H1 (cell line): Measurements from ENCODE around the gene INKA2.

Experiments used
- CBX8 ChIP-seq: fragments of 300-800, 300-1000 bp; sonication (generic); IDR thresholded peaks from 2 replicates; pipeline ENCODE4 v1.7.1; 2016; ENCODE audit warnings: low read depth, low read length, borderline replicate concordance
- CHD1 ChIP-seq: IDR thresholded peaks from 2 replicates; pipeline ENCODE4 v1.6.1; 2012; ENCODE audit warnings: low read depth, low read length, improper control_type of control experiment
- CHD2 ChIP-seq: IDR thresholded peaks from 2 replicates; pipeline ENCODE4 v1.6.1; 2012; ENCODE audit warnings: low read length, improper control_type of control experiment
- EZH2 ChIP-seq: fragments of 200-600 bp; sonication (generic); IDR thresholded peaks from 2 replicates; pipeline ENCODE4 v1.7.1; 2012; ENCODE audit warnings: low read depth, mild to moderate bottlenecking, moderate library complexity, low read length, inconsistent platforms; ENCODE audit not compliant: severe bottlenecking
- JUN ChIP-seq: IDR thresholded peaks from 2 replicates; pipeline ENCODE4 v1.6.1; 2011; ENCODE audit warnings: low read depth, mild to moderate bottlenecking, improper control_type of control experiment, low read length
- POLR2AphosphoS5 ChIP-seq: IDR thresholded peaks from 2 replicates; pipeline ENCODE4 v1.6.1; 2011; ENCODE audit warnings: low read depth, low read length
- RAD21 ChIP-seq, 2 experiments: IDR thresholded peaks in 1 of 2; conservative IDR thresholded peaks in 1 of 2; 2 replicates each; pipeline ENCODE4 v1.6.1; 2011; ENCODE audit warnings: low read depth in 2 of 2, low read length in 2 of 2, improper control_type of control experiment in 1 of 2, inconsistent platforms in 1 of 2, mild to moderate bottlenecking in 1 of 2, moderate library complexity in 1 of 2
- RFX5 ChIP-seq: IDR thresholded peaks from 2 replicates; pipeline ENCODE4 v1.6.1; 2011; ENCODE audit warnings: low read depth, low read length, improper control_type of control experiment, borderline replicate concordance
- RNF2 ChIP-seq: fragments of 200-900, 300-1000 bp; sonication (generic); IDR thresholded peaks from 2 replicates; pipeline ENCODE4 v1.7.1; 2016; ENCODE audit warnings: borderline replicate concordance, low read depth, mild to moderate bottlenecking, antibody characterized with exemption, low read length; ENCODE audit not compliant: poor library complexity, severe bottlenecking; ENCODE audit errors: missing control alignments
- TAF1 ChIP-seq: IDR thresholded peaks from 2 replicates; pipeline ENCODE4 v1.6.1; 2011; ENCODE audit warnings: mild to moderate bottlenecking, low read depth, low read length
- TCF12 ChIP-seq: IDR thresholded peaks from 2 replicates; pipeline ENCODE4 v1.6.1; 2011; ENCODE audit warnings: low read depth, mild to moderate bottlenecking, low read length
- TF ChIP-seq, protein P1 (sequence below): IDR thresholded peaks from 2 replicates; pipeline ENCODE4 v1.6.1; 2012; ENCODE audit warnings: low read length, inconsistent platforms
- TF ChIP-seq, protein P2 (sequence below): IDR thresholded peaks from 2 replicates; pipeline ENCODE4 v1.6.1; 2012; ENCODE audit warnings: inconsistent platforms
- TF ChIP-seq, protein P3 (sequence below), 3 experiments: IDR thresholded peaks; 1 replicate in 2 of 3; 2 replicates in 1 of 3; pipeline versions ENCODE4 v1.5.1 to v1.6.1; 2011; ENCODE audit warnings: low read length in 3 of 3, mild to moderate bottlenecking in 3 of 3, inconsistent platforms in 2 of 3, low read depth in 1 of 3, moderate library complexity in 1 of 3; ENCODE audit not compliant: insufficient read depth in 1 of 3; ENCODE audit errors: control extremely low read depth in 1 of 3

DNA sequence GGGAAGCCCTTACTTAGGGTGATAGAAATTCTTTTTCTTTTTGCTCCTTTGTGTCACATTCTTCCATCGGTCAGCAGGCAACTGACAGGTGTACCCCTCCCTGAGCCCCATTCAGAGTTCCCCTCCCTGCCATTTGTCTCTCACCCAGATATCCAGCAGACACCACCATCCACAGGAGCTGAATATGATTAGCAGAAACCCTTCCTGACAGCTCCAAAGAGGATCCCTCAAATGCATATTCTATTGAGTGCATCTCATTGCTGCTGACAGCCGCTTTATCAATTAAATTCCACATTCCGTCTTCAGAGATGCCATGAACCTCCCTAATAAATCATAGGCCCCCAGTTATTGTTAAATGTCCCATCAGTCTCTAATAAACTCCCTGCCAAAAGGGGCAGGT is 10.4 kb upstream of the INKA2 start:
- TF ChIP-seq CHD2: no peak
- no peak for TF ChIP-seq POLR2AphosphoS5
- TF ChIP-seq RFX5: no peak
- no peak for TF ChIP-seq TAF1
- TF ChIP-seq, protein P1, sequence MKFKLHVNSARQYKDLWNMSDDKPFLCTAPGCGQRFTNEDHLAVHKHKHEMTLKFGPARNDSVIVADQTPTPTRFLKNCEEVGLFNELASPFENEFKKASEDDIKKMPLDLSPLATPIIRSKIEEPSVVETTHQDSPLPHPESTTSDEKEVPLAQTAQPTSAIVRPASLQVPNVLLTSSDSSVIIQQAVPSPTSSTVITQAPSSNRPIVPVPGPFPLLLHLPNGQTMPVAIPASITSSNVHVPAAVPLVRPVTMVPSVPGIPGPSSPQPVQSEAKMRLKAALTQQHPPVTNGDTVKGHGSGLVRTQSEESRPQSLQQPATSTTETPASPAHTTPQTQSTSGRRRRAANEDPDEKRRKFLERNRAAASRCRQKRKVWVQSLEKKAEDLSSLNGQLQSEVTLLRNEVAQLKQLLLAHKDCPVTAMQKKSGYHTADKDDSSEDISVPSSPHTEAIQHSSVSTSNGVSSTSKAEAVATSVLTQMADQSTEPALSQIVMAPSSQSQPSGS: no peak
- TF ChIP-seq TCF12: no peak
- no peak for TF ChIP-seq JUN
- no peak for TF ChIP-seq EZH2
- no peak for TF ChIP-seq CBX8
- TF ChIP-seq RNF2: no peak
- no peak for TF ChIP-seq CHD1
- no peak for TF ChIP-seq RAD21 (IDR thresholded peaks at IDR 0.05 in 1 of 2, conservative IDR thresholded peaks at IDR 0.05 in 1 of 2; ENCODE audit: low read depth in 2 of 2, low read length in 2 of 2)
- TF ChIP-seq, protein P2, sequence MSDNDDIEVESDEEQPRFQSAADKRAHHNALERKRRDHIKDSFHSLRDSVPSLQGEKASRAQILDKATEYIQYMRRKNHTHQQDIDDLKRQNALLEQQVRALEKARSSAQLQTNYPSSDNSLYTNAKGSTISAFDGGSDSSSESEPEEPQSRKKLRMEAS: no peak
- TF ChIP-seq, protein P3, sequence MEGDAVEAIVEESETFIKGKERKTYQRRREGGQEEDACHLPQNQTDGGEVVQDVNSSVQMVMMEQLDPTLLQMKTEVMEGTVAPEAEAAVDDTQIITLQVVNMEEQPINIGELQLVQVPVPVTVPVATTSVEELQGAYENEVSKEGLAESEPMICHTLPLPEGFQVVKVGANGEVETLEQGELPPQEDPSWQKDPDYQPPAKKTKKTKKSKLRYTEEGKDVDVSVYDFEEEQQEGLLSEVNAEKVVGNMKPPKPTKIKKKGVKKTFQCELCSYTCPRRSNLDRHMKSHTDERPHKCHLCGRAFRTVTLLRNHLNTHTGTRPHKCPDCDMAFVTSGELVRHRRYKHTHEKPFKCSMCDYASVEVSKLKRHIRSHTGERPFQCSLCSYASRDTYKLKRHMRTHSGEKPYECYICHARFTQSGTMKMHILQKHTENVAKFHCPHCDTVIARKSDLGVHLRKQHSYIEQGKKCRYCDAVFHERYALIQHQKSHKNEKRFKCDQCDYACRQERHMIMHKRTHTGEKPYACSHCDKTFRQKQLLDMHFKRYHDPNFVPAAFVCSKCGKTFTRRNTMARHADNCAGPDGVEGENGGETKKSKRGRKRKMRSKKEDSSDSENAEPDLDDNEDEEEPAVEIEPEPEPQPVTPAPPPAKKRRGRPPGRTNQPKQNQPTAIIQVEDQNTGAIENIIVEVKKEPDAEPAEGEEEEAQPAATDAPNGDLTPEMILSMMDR (IDR thresholded peaks at IDR 0.05; ENCODE audit: control extremely low read depth in 1 of 3, insufficient read depth in 1 of 3, low read depth in 1 of 3, low read length in 3 of 3): no peak
